GM18499 (cell line): ENCODE data around the gene PTCD2.
"Not testable (repeated sequence)": the region's sequence is repeated elsewhere in the genome, so short reads cannot be mapped to it uniquely, and the experiment has no call there.

Experiments
- ATAC-seq: cut with Tn5 transposase; IDR thresholded peaks from one replicate; pipeline ENCODE4 v1.9.1; 2021; ENCODE audit warnings: moderate number of reproducible peaks; ENCODE audit not compliant: insufficient read depth, unreplicated experiment

Gene PTCD2

DNA sequence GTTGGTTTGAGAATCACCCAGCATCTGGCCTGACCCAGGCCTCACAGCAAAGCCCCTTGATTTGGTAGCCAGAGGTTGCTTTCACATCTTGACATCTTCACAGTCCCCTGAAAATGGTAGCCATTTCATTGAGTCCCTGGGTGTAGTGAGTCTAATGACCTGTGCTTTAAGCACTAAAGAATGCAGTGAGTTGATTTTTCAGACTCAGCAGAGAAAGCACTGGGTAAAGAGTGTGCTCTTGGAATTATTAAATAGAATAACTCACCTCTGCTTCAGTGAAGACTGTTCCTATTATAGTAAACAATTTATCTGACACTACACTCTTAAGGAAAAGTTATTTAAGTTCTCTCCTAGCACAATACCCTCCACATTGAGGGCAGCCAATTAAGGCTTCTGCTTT is 56.2 kb downstream of the PTCD2 start:
- no peak for ATAC-seq

DNA sequence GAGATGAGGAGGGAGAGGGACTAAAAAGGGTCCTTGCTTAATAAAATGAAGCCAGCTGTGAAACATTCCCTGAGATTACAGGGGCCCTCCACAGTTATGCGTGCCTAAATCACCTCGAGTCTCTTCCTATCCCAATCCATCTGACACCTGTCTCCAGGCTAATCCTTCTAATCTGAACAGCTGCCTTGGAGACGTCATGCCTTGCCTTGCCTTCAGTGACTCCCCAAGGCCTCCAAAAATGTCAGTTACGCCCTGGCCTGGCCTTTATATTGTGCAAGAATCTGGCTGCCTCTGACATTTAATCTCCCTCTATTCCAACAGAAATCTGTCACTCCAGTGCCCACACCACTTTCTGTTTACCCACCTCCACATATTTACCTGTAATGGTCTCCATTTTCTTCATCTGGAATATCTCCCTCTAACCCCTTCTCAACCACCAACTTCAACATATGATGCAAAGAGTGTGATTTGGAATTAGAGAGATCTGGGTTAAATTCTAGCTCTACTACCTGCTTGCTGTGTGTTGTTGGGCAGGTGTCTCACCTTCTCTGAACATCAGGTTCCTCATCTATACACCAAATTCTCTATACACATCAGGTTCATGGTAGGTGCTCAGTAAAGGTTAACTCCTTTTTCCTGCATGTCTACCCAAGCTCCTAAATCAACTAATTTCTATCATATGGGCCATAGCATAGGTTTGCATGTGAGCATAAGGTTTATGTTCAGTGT is 57.9 kb downstream of the PTCD2 start:
- ATAC-seq = no peak

DNA sequence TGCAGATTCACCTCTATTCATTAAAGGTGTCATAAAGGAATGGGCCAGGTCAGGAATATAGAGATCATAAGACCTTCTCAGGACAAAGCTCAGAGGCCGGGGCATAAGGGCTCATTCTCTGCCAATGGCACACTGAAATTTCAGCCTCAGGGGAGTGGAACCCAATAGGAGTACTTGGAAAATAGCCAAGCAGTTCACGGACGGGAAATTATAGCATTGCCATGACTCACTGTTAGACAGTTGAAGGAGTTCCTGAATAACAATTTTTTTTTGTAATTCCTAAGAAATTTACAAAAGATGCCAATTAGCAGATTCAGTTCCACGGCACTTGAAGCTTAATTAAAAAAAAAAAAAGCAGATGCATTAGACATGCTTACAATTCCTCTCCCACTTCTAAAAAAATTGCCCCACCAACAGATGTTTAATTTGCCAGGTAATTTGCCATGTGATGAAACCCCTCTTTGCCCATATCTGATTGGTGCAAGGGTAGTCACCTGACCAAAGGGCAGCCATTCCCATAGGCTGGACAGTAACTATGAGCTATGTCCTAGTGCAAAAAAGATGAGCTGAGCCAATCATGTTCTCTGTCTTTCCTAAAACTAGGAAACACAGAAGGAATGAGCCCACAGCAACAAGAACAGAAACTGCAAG is 58.6 kb downstream of the PTCD2 start:
- ATAC-seq = no peak

DNA sequence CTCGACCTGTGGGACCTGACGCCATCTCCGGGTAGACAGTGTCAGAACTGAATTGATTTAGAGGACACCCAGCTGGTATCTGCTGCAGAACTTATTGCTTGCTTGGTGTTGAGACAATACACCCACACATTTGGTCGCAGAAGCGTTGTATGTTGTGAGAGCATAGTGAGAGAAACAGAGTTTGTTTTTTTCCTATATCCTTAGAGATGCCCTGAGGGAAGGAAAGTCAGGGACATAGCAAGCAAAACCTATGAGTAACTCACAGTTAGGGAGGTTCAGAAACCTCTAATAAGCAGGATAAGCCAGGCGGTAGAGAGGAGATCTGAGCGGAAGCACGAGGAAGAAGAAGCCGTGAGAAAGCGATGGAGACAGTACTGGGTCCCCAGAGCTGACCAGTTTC is 59.8 kb downstream of the PTCD2 start:
- ATAC-seq = no peak

DNA sequence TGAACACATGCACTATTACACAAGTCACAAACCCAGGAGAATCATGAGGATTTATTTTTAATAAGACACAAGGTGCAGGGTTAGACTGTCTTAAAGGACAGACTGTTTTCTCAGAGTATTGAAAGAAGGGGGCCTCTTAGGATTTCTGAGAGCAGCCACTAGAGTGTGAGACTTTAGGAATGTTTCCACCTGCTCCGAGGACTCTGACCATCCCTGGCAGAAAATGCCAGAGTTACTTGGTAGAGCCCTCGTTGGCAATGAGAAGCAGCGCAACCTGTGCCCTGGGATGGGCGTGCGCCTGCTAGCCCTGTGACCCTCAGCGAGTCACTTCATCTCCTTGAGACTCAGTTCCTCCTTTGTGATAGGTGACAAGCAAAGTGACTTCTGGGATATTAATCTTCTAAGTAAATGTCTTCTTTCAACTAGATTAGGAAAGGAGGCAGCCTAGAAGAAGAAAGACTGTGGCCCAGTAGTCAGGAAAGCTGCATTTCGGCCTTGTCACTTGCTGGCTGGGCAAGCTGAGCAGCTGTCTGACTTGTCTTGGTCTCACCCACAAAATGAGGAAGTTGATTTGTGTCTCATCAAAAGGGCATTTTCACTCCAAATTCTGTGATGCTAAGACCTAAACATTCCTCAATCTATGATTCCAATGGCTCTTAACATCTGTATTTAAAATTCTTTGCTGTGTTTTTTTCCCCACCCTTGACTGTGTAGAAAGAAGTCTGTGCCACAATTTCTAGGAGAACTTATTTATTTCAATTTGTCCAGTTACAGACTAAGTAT is 60.5 kb downstream of the PTCD2 start:
- ATAC-seq = no peak

DNA sequence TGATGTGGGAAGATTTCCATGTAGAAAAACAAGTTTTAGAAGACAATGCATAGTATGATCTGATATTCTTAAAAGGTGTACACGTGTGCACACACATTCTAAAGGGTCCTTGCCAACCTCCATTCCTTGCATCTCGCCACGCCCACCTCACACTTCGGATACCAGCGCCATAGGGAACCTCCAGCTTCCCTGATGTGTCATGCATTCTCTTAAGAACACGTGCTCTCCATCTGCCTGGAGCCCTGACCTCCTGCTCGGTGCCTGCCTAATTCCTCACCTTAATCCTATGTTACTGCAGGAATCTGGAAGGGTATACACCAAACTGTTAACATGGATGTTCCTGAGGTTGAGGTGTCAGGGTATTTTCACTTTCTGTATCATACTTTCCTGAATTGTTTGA is 63.1 kb downstream of the PTCD2 start:
- no peak for ATAC-seq

DNA sequence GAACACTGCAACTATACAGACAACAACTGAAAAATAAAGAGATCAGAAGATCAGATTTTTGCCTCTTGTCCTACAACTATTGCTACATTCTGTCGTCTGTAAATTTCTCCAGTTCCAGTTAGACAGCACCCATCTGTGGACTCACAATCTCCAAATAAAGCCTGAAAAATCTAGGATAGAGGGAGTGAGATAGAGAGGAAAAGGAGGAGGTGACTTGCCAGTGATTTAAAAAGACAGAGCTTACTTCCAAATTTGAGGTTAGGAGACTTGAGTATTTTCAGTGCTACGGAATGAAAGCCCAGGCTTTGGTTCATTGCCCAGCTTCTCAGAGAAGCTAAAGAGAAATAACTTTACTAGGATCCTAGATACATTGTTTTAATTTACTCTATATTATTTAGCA is 63.6 kb downstream of the PTCD2 start:
- ATAC-seq = no peak

DNA sequence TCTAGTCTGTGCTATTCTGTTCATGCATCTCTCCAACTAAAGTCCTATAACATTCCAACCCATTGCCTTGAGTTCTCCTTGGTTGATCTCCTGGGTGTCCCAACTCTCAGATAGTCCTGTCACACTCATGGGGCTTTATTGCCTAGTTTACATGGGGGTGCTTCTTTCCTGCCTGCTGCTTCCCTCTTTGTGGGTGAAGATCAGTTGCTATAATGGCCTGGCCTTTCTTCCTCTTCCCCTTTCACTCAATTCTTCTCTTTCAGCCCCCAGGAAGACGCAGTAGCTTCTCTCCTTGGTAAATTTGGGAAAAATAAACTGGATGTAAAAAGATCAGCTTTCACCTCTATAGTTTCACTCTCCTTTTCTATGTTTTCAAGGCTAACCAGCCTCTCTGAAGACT is 66.5 kb downstream of the PTCD2 start:
- ATAC-seq = no peak

DNA sequence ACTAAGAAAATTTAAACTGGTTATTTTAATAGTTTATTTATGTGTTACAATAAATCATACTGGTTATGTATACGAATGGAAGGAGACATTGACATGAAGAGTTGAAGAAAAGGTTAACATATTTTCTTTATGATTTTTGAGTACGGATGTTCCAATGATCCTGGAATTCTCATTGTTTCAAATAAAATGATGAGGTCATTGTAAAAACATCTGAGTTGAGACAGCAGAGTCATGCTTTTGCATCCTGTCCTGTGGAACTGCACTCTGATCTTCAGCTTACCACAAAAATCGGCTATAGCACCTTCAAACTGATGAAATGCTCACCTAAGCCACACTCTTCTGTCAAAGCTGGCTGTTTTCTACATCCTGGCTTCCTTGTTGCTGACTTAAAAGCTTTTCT is 67.8 kb downstream of the PTCD2 start:
- ATAC-seq = no peak

DNA sequence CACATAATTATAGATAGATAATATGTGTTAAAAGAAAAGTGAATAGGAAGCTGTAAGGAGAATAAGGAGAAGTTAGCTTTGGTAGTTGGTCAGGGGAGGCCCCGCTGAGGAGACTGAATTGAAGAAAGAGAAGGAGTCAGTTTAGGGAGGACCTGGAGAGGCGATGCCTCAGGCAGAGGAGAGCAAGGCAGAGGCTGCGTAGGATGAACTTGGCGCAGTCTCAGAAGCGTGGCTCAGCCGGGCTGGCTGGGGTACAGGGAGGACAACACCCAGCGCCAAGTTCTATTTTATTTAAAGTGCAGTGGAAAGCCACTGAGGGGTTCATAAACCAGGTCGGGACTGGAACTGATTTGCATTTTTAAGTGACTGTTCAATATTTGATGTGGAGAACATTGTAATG is 68.5 kb downstream of the PTCD2 start:
- ATAC-seq = no peak

DNA sequence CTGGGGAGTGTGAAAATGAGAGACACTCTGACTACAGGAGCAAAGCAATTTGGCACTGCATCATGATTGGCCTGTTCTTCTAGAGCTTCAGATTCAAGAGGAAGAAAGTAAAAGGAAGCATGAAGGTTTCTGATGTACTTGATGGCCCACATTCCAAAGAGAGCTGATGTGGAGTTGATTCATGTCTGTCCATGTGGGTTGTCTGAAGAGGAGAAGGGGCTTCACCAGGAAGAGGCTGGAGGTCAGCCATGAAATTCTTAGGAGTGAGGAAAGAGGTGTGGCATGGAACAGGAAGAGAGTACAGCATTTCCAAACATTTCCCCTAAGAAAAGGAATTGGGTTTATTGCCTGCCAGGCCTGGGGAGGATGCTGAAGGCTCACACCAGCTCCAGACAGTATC is 70.7 kb downstream of the PTCD2 start:
- no peak for ATAC-seq

DNA sequence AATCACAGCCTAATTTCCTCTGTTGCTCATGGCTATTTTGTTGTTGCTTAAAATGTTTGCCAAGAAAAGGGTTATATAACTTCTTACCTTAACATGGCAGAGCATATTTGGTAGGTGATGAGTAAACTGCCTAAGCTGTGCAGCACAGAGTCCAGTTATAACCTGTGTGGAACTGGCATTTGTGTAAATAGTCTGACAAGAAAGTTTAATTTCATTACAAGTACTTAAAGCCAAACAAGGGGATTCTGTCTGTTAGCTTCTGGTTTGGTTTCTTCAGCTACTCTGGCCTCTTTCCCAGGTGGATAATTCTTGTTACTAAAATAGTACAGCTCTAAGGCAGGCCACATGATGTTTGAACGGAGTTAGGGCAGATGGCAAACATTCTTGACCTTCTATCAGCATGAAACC is 72.2 kb downstream of the PTCD2 start:
- ATAC-seq = no peak

DNA sequence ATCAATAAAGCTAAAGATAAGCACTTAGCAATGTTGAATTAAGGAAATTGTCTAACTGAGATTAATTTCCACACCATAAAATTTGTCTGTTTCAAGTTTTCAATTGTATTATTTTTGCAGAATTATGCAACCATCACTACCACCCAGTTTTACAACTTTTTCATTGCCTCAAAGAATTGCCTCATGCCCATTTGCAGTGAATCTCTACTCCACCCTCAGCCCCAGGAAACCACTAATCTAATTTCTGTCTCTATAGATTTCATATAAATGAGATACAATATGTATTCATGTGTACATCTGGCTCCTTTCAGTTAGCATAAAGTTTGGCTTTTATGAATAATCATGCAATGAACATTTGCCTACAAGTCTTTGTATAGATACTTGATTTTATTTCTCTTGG is 72.9 kb downstream of the PTCD2 start:
- no peak for ATAC-seq

DNA sequence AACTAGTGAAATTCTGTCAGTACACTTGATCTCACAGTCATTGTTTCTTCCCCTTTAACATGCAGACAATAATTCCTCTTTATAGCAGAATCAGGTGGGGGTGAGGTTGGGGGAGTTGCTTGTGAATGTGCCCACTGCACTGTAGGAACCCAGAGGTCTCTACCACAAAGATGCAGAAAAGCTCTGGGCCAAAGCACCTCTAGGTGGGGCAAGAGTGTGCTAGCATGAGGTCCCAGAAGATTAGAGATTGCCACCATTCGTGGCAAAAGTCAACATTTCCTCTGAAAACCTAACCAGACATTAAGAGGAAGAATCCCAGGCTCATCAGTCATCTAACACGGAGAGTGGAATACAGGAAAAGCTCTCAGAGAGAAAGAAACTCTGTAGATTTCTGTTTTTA is 74.5 kb downstream of the PTCD2 start:
- ATAC-seq = no peak

DNA sequence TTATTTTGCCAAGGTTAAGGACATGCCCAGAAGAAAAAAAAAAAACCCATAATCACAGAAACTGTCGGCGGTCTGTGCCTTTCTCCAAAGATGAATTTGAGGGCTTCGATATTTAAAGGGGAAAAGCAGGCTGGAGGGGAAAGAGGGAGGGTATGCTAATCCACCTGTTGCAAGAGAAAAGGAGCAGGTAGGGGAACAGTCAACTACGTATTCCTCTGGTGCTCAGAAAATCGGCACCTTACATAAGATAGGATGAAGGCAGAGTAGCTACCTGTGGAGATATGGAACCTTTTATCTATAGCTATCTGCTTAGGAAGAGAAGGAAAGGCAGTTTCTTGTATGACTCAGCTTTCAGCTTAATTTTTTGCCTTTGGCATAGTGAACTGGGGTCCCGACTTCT is 77.7 kb downstream of the PTCD2 start:
- ATAC-seq = no peak

DNA sequence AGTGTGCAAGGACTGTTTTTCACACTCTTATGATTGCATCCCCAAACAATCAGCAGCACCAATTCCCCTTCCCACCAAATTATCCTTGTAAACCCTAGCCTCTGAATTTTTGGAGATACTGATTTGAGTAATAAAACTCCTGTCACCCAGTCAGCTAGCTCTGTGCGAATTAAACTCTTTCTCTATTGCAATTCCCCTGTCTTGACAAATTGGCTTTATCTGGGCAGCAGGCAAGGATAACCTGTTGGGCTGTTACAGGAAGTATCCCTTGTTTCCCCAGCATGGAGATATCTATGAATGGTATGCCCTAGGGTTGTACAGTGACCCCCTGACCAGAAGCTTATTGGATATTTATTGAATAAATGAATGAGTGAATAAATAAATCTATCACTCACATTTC is 80.8 kb downstream of the PTCD2 start:
- no peak for ATAC-seq

DNA sequence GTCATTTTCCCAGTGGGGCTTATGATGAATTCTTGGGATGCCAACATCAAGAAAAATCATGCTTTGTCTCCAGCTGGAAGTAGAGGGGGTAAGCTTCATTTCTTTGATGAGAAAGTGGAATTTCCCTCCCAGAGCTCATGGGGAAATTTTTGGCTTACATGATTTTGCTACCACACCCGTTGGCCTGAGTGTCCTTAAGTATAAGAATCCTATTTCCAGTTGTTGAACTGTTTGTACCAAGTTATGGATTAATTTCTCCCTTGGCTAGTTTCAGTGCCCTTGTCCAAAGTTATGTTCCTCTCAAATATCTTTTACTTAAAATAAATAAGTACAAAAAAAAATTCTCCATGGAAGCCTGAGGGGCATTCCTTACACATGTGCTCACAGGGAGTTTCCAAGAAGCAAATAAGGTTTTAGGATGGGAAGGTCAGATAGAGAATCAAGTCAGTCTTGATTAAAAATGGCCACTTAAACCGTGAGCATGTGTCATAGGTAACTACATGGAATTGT is 82.3 kb downstream of the PTCD2 start:
- ATAC-seq = no peak

DNA sequence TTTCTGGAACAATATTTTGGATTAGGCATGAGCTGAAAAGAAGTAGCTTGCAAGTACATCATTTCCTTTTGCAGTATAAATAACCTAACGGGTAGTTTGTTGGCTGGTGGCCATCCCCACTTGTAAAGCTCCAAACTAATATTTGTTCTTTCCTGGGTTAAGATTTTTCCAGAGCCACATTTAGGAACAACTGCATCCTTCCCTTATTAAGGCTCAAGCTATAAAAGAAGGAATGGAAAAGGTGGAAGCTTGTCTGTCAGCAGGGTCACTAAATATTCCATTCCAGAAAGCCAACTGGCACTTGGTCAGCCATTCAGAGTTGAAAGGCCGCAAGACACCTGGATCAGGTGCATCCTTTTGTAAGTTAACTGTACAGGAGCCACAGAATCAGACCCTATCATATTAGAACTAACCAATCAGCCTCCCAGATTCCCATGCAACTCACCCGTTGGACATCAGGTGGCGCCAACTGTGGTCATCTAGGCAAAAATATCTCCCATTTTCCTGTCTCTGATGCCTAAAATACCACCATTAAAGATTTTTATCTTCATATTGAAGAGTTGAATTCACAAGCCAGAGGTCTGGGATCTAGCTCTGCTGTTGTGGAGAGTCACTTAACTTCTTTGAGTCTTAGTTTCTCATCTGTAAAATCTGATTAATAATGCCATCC is 82.9 kb downstream of the PTCD2 start:
- no peak for ATAC-seq

DNA sequence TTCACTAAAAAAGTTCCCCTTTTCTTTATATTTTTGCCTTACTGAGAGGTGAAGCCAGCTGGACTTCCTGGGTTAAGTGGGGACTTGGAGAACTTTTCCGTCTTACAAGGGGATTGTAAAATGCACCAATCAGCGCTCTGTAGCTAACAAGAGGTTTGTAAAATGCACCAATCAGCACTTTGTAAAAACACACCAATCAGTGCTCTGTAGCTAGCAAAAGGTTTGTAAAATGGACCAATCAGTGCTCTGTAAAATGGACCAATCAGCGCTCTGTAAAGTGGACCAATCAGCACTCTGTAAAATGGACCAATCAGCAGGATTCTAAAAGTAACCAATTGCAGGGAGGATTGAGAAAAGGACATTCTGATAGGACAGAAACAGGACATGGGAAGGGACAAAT is 84.6 kb downstream of the PTCD2 start:
- not testable (repeated sequence) for ATAC-seq

DNA sequence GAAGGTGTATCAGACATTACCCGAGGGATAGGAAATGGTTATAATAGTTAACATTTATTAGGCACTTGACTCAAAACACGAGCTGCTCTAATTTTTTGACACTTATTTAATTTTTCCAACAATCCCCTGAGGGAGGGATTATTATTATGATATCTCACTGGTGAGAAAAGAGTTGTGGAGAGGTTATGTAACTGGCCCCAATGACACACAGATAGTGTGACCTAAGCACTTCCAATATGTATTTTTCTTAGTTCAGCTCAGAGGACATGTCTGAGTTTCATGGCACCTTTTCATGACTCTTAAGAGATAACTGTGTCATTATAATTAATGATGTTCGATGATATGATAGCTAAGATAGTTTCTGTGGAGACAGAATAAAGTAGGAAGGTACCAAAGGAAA is 86.9 kb downstream of the PTCD2 start:
- ATAC-seq = no peak

DNA sequence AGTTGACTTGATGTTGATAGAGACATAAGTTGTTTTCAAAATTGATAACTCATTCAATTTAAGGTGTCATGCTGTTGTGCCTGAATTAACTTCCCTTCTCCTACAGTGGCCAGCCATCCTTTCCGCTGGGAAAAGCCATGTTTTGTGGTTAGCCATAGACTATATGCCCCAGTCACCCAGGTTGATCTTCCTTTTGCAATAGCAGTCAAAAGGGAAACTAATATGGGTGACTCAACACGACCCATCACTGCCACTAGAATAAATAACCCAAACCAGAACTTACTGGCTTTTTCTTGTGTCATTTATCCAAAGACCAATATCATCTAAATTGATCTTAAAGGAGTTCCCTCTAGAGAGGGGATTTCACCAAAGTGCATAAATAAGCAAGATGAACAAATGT is 87.4 kb downstream of the PTCD2 start:
- ATAC-seq = no peak
